GM10248 (cell line): Measurements from ENCODE around the gene ZSCAN25.

Source experiments
- CTCF ChIA-PET: fragments of 300-600 bp; sonication (Branson Sonifier 250); formaldehyde crosslinking; extraction: SDS; loops from one replicate; lab custom pipeline; 2021; ENCODE audit warnings: antibody characterized with exemption; lab: Yijun Ruan, JAX
- POLR2A ChIA-PET: fragments of 350-650 bp; sonication (Branson Sonifier 250); formaldehyde crosslinking; extraction: SDS; loops from one replicate; lab custom pipeline; 2020; ENCODE audit warnings: antibody characterized with exemption; lab: Yijun Ruan, JAX
- DNase-seq: peaks from one replicate; pipeline ENCODE4 v3.0.0; 2012; ENCODE audit errors: extremely low spot score
- TF ChIP-seq, protein P1 (sequence below): IDR thresholded peaks from 2 replicates; pipeline ENCODE4 v1.5.1; 2012; ENCODE audit warnings: mild to moderate bottlenecking, low read depth; ENCODE audit errors: extremely low read depth, missing control alignments, control extremely low read depth

The ZSCAN25 gene

DNA sequence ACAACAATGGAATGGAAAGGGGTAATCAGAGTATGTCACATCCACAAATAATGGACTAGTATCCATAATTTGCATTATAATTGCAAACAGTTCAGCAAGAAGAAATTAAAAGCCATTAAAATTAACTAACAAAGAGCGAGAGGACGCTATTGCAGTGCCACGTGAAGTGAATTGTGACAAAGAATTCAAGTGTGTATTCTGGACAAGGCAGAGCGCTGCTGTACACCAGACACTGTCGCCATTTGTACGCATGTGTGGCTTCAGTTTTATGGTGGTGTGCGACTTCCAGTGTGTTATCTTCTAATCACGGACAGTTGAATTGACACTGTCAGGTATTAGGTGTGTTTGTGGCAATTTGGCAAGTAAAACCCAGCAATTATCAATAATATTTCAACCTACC, 51.8 kb downstream of the ZSCAN25 start:
- ChIA-PET CTCF (no interaction called here), POLR2A (no interaction called here)
- TF ChIP-seq, protein P1, sequence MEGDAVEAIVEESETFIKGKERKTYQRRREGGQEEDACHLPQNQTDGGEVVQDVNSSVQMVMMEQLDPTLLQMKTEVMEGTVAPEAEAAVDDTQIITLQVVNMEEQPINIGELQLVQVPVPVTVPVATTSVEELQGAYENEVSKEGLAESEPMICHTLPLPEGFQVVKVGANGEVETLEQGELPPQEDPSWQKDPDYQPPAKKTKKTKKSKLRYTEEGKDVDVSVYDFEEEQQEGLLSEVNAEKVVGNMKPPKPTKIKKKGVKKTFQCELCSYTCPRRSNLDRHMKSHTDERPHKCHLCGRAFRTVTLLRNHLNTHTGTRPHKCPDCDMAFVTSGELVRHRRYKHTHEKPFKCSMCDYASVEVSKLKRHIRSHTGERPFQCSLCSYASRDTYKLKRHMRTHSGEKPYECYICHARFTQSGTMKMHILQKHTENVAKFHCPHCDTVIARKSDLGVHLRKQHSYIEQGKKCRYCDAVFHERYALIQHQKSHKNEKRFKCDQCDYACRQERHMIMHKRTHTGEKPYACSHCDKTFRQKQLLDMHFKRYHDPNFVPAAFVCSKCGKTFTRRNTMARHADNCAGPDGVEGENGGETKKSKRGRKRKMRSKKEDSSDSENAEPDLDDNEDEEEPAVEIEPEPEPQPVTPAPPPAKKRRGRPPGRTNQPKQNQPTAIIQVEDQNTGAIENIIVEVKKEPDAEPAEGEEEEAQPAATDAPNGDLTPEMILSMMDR, result no peak
- no peak for DNase-seq

DNA sequence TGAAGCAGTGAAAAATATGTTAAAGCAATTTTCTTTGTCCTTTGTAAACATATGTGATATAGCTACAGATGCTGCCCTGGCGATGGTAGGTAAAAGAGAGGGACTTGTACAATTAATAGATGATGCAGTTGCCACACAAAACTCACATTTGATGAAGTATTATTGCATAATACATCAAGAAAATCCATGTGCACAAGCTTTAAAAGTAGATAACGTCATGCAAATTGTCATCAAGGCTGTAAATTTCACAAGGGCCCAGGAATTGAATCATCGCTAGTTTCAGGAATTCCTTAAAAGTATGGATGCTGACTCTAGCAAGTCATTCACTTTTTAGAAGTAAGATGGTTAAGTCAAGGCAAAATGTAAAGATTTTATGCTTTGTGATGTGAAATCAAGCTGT, 53.0 kb downstream of the ZSCAN25 start:
- POLR2A ChIA-PET, result no interaction called here
- CTCF ChIA-PET, result interaction anchor here (2.0 kb wide), 1 partner anchor 10 kb away, joined by 8 read pairs; the partner anchor contains the start of gene CYP3A5
- no peak for DNase-seq
- TF ChIP-seq, protein P1, result no peak

DNA sequence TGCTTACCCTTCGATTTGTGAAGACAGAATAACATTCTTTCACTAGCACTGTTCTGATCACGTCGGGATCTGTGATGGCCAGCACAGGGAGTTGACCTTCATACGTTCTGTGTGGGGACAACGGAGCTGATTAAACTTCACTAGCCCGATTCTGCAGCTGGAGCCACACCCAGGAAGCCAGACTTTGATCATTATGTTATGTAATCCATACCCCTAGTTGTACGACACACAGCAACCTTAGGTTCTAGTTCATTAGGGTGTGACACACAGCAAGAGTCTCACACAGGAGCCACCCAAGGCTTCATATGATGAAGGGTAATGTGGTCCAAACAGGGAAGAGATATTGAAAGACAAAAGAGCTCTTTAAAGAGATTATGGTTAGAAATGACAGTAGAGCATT, 55.8 kb downstream of the ZSCAN25 start:
- ChIA-PET POLR2A (no interaction called here), CTCF (no interaction called here)
- DNase-seq, result no peak
- TF ChIP-seq, protein P1, result no peak

DNA sequence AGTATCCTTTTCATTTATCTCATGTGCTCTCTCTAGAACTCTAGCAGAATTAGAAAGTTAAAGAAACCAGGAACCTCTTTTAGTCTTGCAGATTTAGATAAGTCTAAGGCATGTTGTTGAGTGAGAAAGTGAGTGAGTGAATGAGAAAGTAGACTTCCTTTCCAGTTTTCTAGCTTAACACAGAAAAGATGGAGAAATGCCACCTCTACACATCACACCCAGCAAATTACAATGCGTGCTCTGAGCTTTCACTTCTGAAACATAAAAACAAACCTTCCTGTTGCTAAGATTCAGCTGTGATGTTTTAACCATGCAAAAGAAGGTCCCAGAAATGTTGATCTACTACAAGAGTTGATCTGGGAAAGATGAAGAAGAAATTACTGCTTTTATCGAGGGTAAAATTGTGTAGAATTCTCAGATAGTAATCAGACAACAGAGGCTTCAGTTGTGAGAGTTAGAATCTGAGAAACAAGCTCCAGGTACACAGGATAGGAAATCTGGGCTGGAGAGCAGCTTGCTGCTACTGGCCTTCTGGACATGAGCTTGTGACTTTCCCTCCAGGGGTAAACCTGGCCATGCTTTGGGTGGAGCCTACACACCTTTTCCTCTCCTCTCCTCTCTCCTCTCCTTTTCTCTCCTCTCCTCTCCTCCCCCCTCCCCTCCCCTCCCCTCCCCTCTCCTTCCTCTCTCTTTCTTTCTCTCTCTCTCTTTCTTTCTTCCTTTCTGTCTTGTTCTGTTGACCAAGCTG, 58.4 kb downstream of the ZSCAN25 start:
- ChIA-PET POLR2A (no interaction called here), CTCF (no interaction called here)
- TF ChIP-seq, protein P1, result no peak
- no peak for DNase-seq

DNA sequence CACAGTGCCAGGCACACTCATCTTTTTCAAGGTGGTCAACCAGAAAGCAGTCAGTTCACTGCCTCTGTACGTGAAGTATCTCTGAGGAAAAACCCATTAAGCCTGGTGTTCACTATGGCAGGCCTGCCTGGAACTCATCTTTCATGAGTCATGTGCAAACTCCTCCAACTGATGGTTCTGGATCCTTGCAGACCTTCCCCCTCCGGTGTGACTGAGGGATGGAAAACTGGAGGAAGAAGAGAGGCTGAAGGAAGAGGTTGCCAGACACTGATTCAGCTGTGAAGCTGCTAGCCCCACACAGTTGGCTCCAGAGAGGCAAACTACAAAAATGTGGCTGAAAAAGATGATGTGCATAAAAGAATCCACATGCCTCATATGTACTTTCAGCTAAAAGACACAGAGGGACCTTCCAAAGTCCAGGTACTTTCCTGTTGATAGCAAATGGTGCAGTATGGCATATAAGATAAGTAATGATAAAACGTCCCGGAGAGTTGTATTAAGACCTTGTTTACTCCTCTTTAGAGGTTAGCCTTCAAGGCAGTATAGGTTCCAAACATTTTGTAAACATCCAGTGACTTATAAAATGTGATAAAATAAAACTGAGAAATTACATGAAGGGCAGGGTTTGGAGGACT, 60.4 kb downstream of the ZSCAN25 start:
- ChIA-PET CTCF (no interaction called here), POLR2A (no interaction called here)
- TF ChIP-seq, protein P1, result no peak
- no peak for DNase-seq

DNA sequence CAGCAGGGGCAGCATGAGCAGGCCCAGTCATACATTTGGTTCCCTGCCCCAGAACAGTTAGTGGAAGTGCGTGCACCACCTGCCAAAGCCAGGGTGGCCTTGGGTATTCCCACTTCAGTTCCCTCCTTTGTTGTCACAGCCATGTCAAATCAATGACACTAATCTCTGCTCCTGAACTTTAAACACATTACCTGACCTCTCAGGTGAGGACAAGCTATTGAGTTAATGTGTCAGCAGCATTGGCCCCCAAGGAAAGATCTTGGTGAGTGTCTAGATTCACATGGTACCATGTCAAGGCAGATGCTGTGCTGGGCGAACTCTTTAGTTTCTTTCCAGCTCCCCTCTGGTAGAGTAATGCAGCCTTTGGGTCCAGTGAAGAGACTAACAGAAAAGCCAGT, 60.9 kb downstream of the ZSCAN25 start:
- POLR2A ChIA-PET, result no interaction called here
- CTCF ChIA-PET, result no interaction called here
- TF ChIP-seq, protein P1, result no peak
- DNase-seq, result no peak
